Endothelial cell of umbilical vein (primary cell): ENCODE measurements around the gene GABPB1.

ENCODE experiments used
- CTCF ChIP-seq, 2 donors: IDR thresholded peaks; 1 replicate in 1 of 2; 2 replicates in 1 of 2; pipeline ENCODE4 v1.5.1; 2011; ENCODE audit warnings: low read length in 2 of 2, mild to moderate bottlenecking in 2 of 2, moderate library complexity in 2 of 2, control low read depth in 1 of 2, inconsistent platforms in 1 of 2, low read depth in 1 of 2; ENCODE audit not compliant: insufficient read depth in 1 of 2; ENCODE audit errors: extremely low read depth in 1 of 2
- EZH2 ChIP-seq: IDR thresholded peaks from 2 replicates; pipeline ENCODE4 v1.6.1; 2012; ENCODE audit warnings: borderline replicate concordance, low read depth, mild to moderate bottlenecking, moderate library complexity, low read length, inconsistent platforms; ENCODE audit not compliant: severe bottlenecking
- FOS ChIP-seq: IDR thresholded peaks from 2 replicates; pipeline ENCODE4 v1.6.1; 2011; ENCODE audit warnings: mild to moderate bottlenecking, low read length, moderate library complexity, borderline replicate concordance; ENCODE audit not compliant: insufficient read depth
- JUN ChIP-seq: IDR thresholded peaks from 2 replicates; pipeline ENCODE4 v1.6.1; 2011; ENCODE audit warnings: borderline replicate concordance, low read depth; ENCODE audit not compliant: insufficient read length, insufficient read depth
- POLR2A ChIP-seq: IDR thresholded peaks from 2 replicates; pipeline ENCODE4 v1.6.1; 2012; ENCODE audit warnings: low read depth, mild to moderate bottlenecking, control low read depth, low read length
- POLR2AphosphoS5 ChIP-seq: IDR thresholded peaks from 2 replicates; pipeline ENCODE4 v1.6.1; 2012; ENCODE audit warnings: low read depth, mild to moderate bottlenecking, control low read depth, low read length, moderate library complexity; ENCODE audit not compliant: insufficient read depth
- TF ChIP-seq, protein P1 (sequence below): IDR thresholded peaks from 2 replicates; pipeline ENCODE4 v1.6.1; 2011; ENCODE audit not compliant: insufficient read depth, insufficient read length

- no peak for TF ChIP-seq POLR2A
- TF ChIP-seq CTCF (IDR thresholded peaks at IDR 0.05; ENCODE audit: extremely low read depth in 1 of 2, insufficient read depth in 1 of 2, low read depth in 1 of 2, low read length in 2 of 2) = no peak
- no peak for TF ChIP-seq EZH2
- TF ChIP-seq, protein P1, sequence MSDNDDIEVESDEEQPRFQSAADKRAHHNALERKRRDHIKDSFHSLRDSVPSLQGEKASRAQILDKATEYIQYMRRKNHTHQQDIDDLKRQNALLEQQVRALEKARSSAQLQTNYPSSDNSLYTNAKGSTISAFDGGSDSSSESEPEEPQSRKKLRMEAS = no peak
- no peak for TF ChIP-seq POLR2AphosphoS5
- TF ChIP-seq JUN = no peak
- no peak for TF ChIP-seq FOS
These were observed 79.1 kb downstream of the GABPB1 start for GRCh38 chr15:50275908-50276307.
